MM.1S (cell line): ENCODE data around the gene WFDC12.

ENCODE experiments used
- DNase-seq: peaks from one replicate; pipeline ENCODE4 v3.0.0-alpha.2; 2015
- H2AFZ ChIP-seq: fragments of 300-600 bp; sonication (generic); 2 replicates; pipeline ENCODE4 v1.6.0; 2016; ENCODE audit warnings: antibody characterized with exemption, low read length
- H3F3A ChIP-seq: fragments of 300-600 bp; sonication (generic); 2 replicates; pipeline ENCODE4 v1.6.1; 2016; ENCODE audit warnings: mild to moderate bottlenecking, antibody characterized with exemption, low read length, moderate library complexity, mixed read lengths; ENCODE audit not compliant: insufficient read depth
- H3K27ac ChIP-seq: fragments of 300-600 bp; sonication (generic); 2 replicates; pipeline ENCODE4 v1.5.1; 2016; ENCODE audit warnings: mild to moderate bottlenecking, low read length
- H3K27me3 ChIP-seq: fragments of 300-600 bp; sonication (generic); replicated peaks from 2 replicates; pipeline ENCODE4 v1.6.0; 2016; ENCODE audit warnings: low read length; ENCODE audit not compliant: insufficient read depth
- H3K36me3 ChIP-seq: fragments of 300-600 bp; sonication (generic); replicated peaks from 2 replicates; pipeline ENCODE4 v1.6.1; 2016; ENCODE audit warnings: mild to moderate bottlenecking, low read length, mixed read lengths; ENCODE audit not compliant: insufficient read depth
- H3K4me1 ChIP-seq: fragments of 300-600 bp; sonication (generic); 2 replicates; pipeline ENCODE4 v1.6.1; 2016; ENCODE audit warnings: low read length, mixed read lengths
- H3K4me2 ChIP-seq: fragments of 300-600 bp; sonication (generic); 2 replicates; pipeline ENCODE4 v1.6.0; 2016; ENCODE audit warnings: low read depth, low read length
- H3K4me3 ChIP-seq: fragments of 300-600 bp; sonication (generic); 2 replicates; pipeline ENCODE4 v1.5.1; 2016; ENCODE audit warnings: low read length, mixed read lengths
- H3K79me2 ChIP-seq: fragments of 300-600 bp; sonication (generic); 2 replicates; pipeline ENCODE4 v1.6.1; 2016; ENCODE audit warnings: mixed run types, low read length, mixed read lengths
- H3K9ac ChIP-seq: fragments of 300-600 bp; sonication (generic); 2 replicates; pipeline ENCODE4 v1.6.1; 2016; ENCODE audit warnings: low read length, mixed read lengths
- H3K9me2 ChIP-seq: fragments of 300-600 bp; sonication (generic); replicated peaks from 2 replicates; pipeline ENCODE4 v1.6.1; 2016; ENCODE audit warnings: mild to moderate bottlenecking, low read length, mixed read lengths; ENCODE audit not compliant: insufficient read depth
- H3K9me3 ChIP-seq: fragments of 300-600 bp; sonication (generic); replicated peaks from 2 replicates; pipeline ENCODE4 v1.6.1; 2016; ENCODE audit warnings: mild to moderate bottlenecking, low read length, mixed read lengths; ENCODE audit not compliant: insufficient read depth
- H4K20me1 ChIP-seq: fragments of 300-600 bp; sonication (generic); 2 replicates; pipeline ENCODE4 v1.6.1; 2016; ENCODE audit warnings: mild to moderate bottlenecking, low read length, moderate library complexity, mixed read lengths; ENCODE audit not compliant: insufficient read depth
- CTCF ChIP-seq: fragments of 300-600 bp; sonication (generic); IDR thresholded peaks from 2 replicates; pipeline ENCODE4 v1.5.1; 2016; ENCODE audit warnings: antibody characterized with exemption, low read length, mixed read lengths
- EZH2 ChIP-seq: fragments of 300-600 bp; sonication (generic); optimal IDR thresholded peaks from 2 replicates; pipeline ENCODE3; 2017; ENCODE audit warnings: low read depth, mild to moderate bottlenecking, antibody characterized with exemption, low read length, mixed read lengths
- EZH2phosphoT487 ChIP-seq: fragments of 300-600 bp; sonication (generic); IDR thresholded peaks from 2 replicates; pipeline ENCODE4 v1.6.1; 2018; ENCODE audit warnings: antibody characterized with exemption, low read length

WFDC12 gene

GRCh38 chr20:45085289-45085688 lies 39.0 kb downstream of the WFDC12 start:
- Histone ChIP-seq H3K79me2 (no peaks in the 10 kb centered on the region), H3K4me2 (no peak overlapping the region), H3K9me3 (no peaks in the 10 kb centered on the region), H4K20me1 (no peaks in the 10 kb centered on the region), H3K4me1 (no peaks in the 10 kb centered on the region), H2AFZ (no peak overlapping the region), H3K36me3 (no peaks in the 10 kb centered on the region; the same call in 1 of the 2 replicates), H3K27me3 (no peaks in the 10 kb centered on the region), H3K4me3 (no peak overlapping the region), H3K9ac (no peak overlapping the region), H3F3A (no peaks in the 10 kb centered on the region), H3K27ac (no peak overlapping the region), H3K9me2 (no peaks in the 10 kb centered on the region)
- DNase-seq, result no peak
- TF ChIP-seq EZH2 (no peak), CTCF (no peak), EZH2phosphoT487 (no peak)

GRCh38 chr20:45083127-45083526 lies 41.1 kb downstream of the WFDC12 start:
- H3K36me3 ChIP-seq, result no peaks in the 10 kb centered on the region; the same call in 1 of the 2 replicates
- H3K9me3 ChIP-seq, result no peaks in the 10 kb centered on the region
- H3K27ac ChIP-seq, result no peak overlapping the region
- no peaks in the 10 kb centered on the region for H3F3A ChIP-seq
- no peak overlapping the region for H3K9ac ChIP-seq
- no peak overlapping the region for H3K4me3 ChIP-seq
- TF ChIP-seq EZH2, result no peak
- TF ChIP-seq EZH2phosphoT487, result no peak
- TF ChIP-seq CTCF, result no peak
- no peaks in the 10 kb centered on the region for H3K4me1 ChIP-seq
- no peaks in the 10 kb centered on the region for H3K27me3 ChIP-seq
- no peak overlapping the region for H2AFZ ChIP-seq
- H3K79me2 ChIP-seq, result no peaks in the 10 kb centered on the region
- DNase-seq, result no peak
- no peak overlapping the region for H3K4me2 ChIP-seq
- no peaks in the 10 kb centered on the region for H3K9me2 ChIP-seq
- H4K20me1 ChIP-seq, result peaks cover 5% of the 10 kb centered on the region; the same call in 1 of the 2 replicates

- Histone ChIP-seq H3K9ac (no peak overlapping the region), H3K9me3 (no peaks in the 10 kb centered on the region), H3K27me3 (no peaks in the 10 kb centered on the region), H4K20me1 (peaks cover 5% of the 10 kb centered on the region; the same call in 1 of the 2 replicates), H2AFZ (no peak overlapping the region), H3K36me3 (no peaks in the 10 kb centered on the region; the same call in 1 of the 2 replicates), H3K9me2 (no peaks in the 10 kb centered on the region), H3F3A (no peaks in the 10 kb centered on the region), H3K4me3 (no peak overlapping the region), H3K4me1 (no peaks in the 10 kb centered on the region), H3K4me2 (no peak overlapping the region), H3K27ac (no peak overlapping the region), H3K79me2 (no peaks in the 10 kb centered on the region)
- no peak for DNase-seq
- TF ChIP-seq EZH2phosphoT487 (no peak), EZH2 (no peak), CTCF (no peak)
Measured at GRCh38 chr20:45082468-45082867, 41.8 kb downstream of the WFDC12 start.
